ENCODE measurements around the gene FOSL2.

- TF ChIP-seq CTCF (IDR thresholded peaks at IDR 0.05 in 8 of 11, conservative IDR thresholded peaks at IDR 0.05 in 3 of 11) (no peak), POLR2A (IDR thresholded peaks at IDR 0.05) (no peak), POLR2AphosphoS5 (IDR thresholded peaks at IDR 0.05) (no peak)
These were observed 30.5 kb downstream of the FOSL2 start for GRCh38 chr2:28422908-28423741.

All from spleen (tissue), 7 donors.